ENCODE results near the gene CPEB4.

CPEB4 gene

GRCh38 chr5:173885475-173886010, 2.6 kb upstream of the CPEB4 start:
- peak; percentile 28 for DNase-seq

- DNase-seq = no peak
These were observed 2.0 kb upstream of the CPEB4 start for GRCh38 chr5:173886150-173886549.

- peak; percentile 22 for DNase-seq
These were observed 453 bp downstream of the CPEB4 start for GRCh38 chr5:173888473-173889131.

- no peak for DNase-seq
These were observed 2.2 kb downstream of the CPEB4 start for GRCh38 chr5:173890195-173890991.

GRCh38 chr5:173891308-173892116, 3.4 kb downstream of the CPEB4 start:
- no peak for DNase-seq

- no peak for DNase-seq
These were observed 5.0 kb downstream of the CPEB4 start for GRCh38 chr5:173893192-173893561.

- DNase-seq = no peak
These were observed 7.4 kb downstream of the CPEB4 start for GRCh38 chr5:173895401-173896165.

- no peak for DNase-seq
These were observed 8.5 kb downstream of the CPEB4 start for GRCh38 chr5:173896631-173897030.

GRCh38 chr5:173901705-173902104, 13.6 kb downstream of the CPEB4 start:
- DNase-seq = no peak

- no peak for DNase-seq
These were observed 14.2 kb downstream of the CPEB4 start for GRCh38 chr5:173902334-173902733.

GRCh38 chr5:173902743-173903142, 14.6 kb downstream of the CPEB4 start:
- no peak for DNase-seq

- DNase-seq = no peak
These were observed 15.4 kb downstream of the CPEB4 start for GRCh38 chr5:173903396-173904140.

GRCh38 chr5:173904151-173904550, 16.0 kb downstream of the CPEB4 start:
- no peak for DNase-seq

- no peak for DNase-seq
These were observed 19.1 kb downstream of the CPEB4 start for GRCh38 chr5:173907284-173907683.

- DNase-seq = no peak
These were observed 19.7 kb downstream of the CPEB4 start for GRCh38 chr5:173907686-173908371.

GRCh38 chr5:173909199-173909598, 21.1 kb downstream of the CPEB4 start:
- DNase-seq = no peak

GRCh38 chr5:173910215-173910614, 22.1 kb downstream of the CPEB4 start:
- DNase-seq = no peak

- DNase-seq = no peak
These were observed 23.5 kb downstream of the CPEB4 start for GRCh38 chr5:173911623-173912022.

GRCh38 chr5:173913686-173914321, 25.7 kb downstream of the CPEB4 start:
- no peak for DNase-seq

- no peak for DNase-seq
These were observed 27.3 kb downstream of the CPEB4 start for GRCh38 chr5:173915310-173916014.
